Frontal cortex (tissue), 4 donors: Measurements from ENCODE around the gene PARP16. TPM values are rescaled to one million over a fixed set of nuclear protein-coding genes. Genes with fewer than 3 reads are reported as not detected.

Experiments
- DNase-seq, 2 donors: peaks; one replicate each; pipeline ENCODE4 v3.0.0; 2012; ENCODE audit warnings: low spot score in 2 of 2
- FAIRE-seq: peaks from 2 replicates; lab custom pipeline; 2012; peaks lifted over from hg19 to GRCh38; lab: Jason Lieb, UNC
- total RNA-seq: library from RNA; depleted of rRNA; stranded (reverse); fragments of >200 nt; gene quantifications from one replicate; pipeline ENCODE4 v1.2.3, GENCODE V29; 2014
- donor health status: control.
- donor health status: control.
- donor health status: control.

The PARP16 gene
- 8.6 TPM for total RNA-seq

GRCh38 chr15:65286704-65287519 is at the start of gene PARP16:
PARP16 (minus strand) TSS chr15:65286883; CDS start chr15:65286426, 457 bp downstream.
- peak; percentile 88 to 90 for DNase-seq
- no peak for FAIRE-seq

- FAIRE-seq (no peak), DNase-seq (no peak)
Measured at GRCh38 chr15:65335278-65336055, 48.8 kb upstream of the PARP16 start.

- DNase-seq: no peak
- no peak for FAIRE-seq
Measured at GRCh38 chr15:65334586-65335231, 48.0 kb upstream of the PARP16 start.

- FAIRE-seq (no peak), DNase-seq (no peak)
Measured at GRCh38 chr15:65333856-65334255, 47.2 kb upstream of the PARP16 start.

GRCh38 chr15:65333148-65333820 is 46.6 kb upstream of the PARP16 start:
- no peak for DNase-seq
- FAIRE-seq: no peak

GRCh38 chr15:65332391-65333147 is 45.9 kb upstream of the PARP16 start:
- FAIRE-seq (no peak), DNase-seq (no peak)

- FAIRE-seq (no peak), DNase-seq (no peak)
Measured at GRCh38 chr15:65331811-65332210, 45.1 kb upstream of the PARP16 start.

GRCh38 chr15:65330934-65331645 is 44.4 kb upstream of the PARP16 start:
- DNase-seq: no peak
- no peak for FAIRE-seq

- DNase-seq (no peak), FAIRE-seq (no peak)
Measured at GRCh38 chr15:65329984-65330735, 43.5 kb upstream of the PARP16 start.

GRCh38 chr15:65329288-65329983 is 42.8 kb upstream of the PARP16 start:
- FAIRE-seq (no peak), DNase-seq (no peak)

- no peak for DNase-seq
- no peak for FAIRE-seq
Measured at GRCh38 chr15:65328506-65329287, 42.0 kb upstream of the PARP16 start.

GRCh38 chr15:65327651-65328393 is 41.1 kb upstream of the PARP16 start:
- DNase-seq: no peak
- FAIRE-seq: no peak

- FAIRE-seq: no peak
- DNase-seq: no peak
Measured at GRCh38 chr15:65326818-65327217, 40.1 kb upstream of the PARP16 start.

- FAIRE-seq (no peak), DNase-seq (peak; percentile 59 to 70)
Measured at GRCh38 chr15:65326117-65326526, 39.4 kb upstream of the PARP16 start.

- DNase-seq (no peak), FAIRE-seq (no peak)
Measured at GRCh38 chr15:65323071-65323511, 36.4 kb upstream of the PARP16 start.

- FAIRE-seq: no peak
- peak; percentile 76 to 92 for DNase-seq
Measured at GRCh38 chr15:65318870-65319356, 32.2 kb upstream of the PARP16 start.
